DOHH2 (cell line): Measurements from ENCODE around the gene SH3RF3.

Experiments
- H3F3A ChIP-seq: fragments of 200-600 bp; sonication (generic), shearing (Covaris generic); 2 replicates; pipeline ENCODE4 v1.6.0; 2016; ENCODE audit warnings: antibody characterized with exemption, mild to moderate bottlenecking; ENCODE audit not compliant: control insufficient read depth, insufficient read depth
- H3K27ac ChIP-seq: fragments of 200-600 bp; sonication (generic); 2 replicates; pipeline ENCODE4 v1.5.1; 2014; ENCODE audit warnings: low read depth, mild to moderate bottlenecking, low read length, moderate library complexity
- H3K27me3 ChIP-seq: fragments of 200-600 bp; sonication (generic); 2 replicates; pipeline ENCODE4 v1.6.1; 2014; ENCODE audit warnings: mild to moderate bottlenecking, low read length, mixed read lengths; ENCODE audit not compliant: control insufficient read depth
- H3K36me3 ChIP-seq: fragments of 200-600 bp; sonication (generic); 2 replicates; pipeline ENCODE4 v1.6.1; 2014; ENCODE audit warnings: mild to moderate bottlenecking, low read length, moderate library complexity, mixed read lengths; ENCODE audit not compliant: control insufficient read depth
- H3K4me1 ChIP-seq: fragments of 200-600 bp; sonication (generic); 2 replicates; pipeline ENCODE4 v1.6.1; 2014; ENCODE audit warnings: mild to moderate bottlenecking, low read length, mixed read lengths; ENCODE audit not compliant: control insufficient read depth
- H3K4me2 ChIP-seq: fragments of 200-600 bp; sonication (generic); 2 replicates; pipeline ENCODE4 v1.6.0; 2014; ENCODE audit warnings: mild to moderate bottlenecking, low read length, moderate library complexity
- H3K4me3 ChIP-seq: fragments of 200-600 bp; sonication (generic); 2 replicates; pipeline ENCODE4 v1.5.1; 2014; ENCODE audit warnings: mild to moderate bottlenecking, low read length, mixed read lengths
- H3K79me2 ChIP-seq: fragments of 200-600 bp; sonication (generic); 2 replicates; pipeline ENCODE4 v1.6.1; 2014; ENCODE audit warnings: mild to moderate bottlenecking, low read length, mixed read lengths; ENCODE audit not compliant: control insufficient read depth
- H3K9me2 ChIP-seq: fragments of 200-600 bp; sonication (generic); replicated peaks from 2 replicates; pipeline ENCODE4 v1.6.1; 2014; ENCODE audit warnings: mild to moderate bottlenecking, low read length, mixed read lengths; ENCODE audit not compliant: control insufficient read depth
- H3K9me3 ChIP-seq: fragments of 200-600 bp; sonication (generic); 2 replicates; pipeline ENCODE4 v1.6.1; 2014; ENCODE audit warnings: antibody characterized with exemption, low read length, mixed read lengths; ENCODE audit not compliant: control insufficient read depth, insufficient read depth
- H4K20me1 ChIP-seq: fragments of 200-600 bp; sonication (generic); 2 replicates; pipeline ENCODE4 v1.6.0; 2014; ENCODE audit warnings: low read depth, mild to moderate bottlenecking, antibody characterized with exemption, low read length, moderate library complexity; ENCODE audit not compliant: control insufficient read depth, insufficient read depth
- EZH2phosphoT487 ChIP-seq: fragments of 200-600 bp; sonication (generic); IDR thresholded peaks from 2 replicates; pipeline ENCODE4 v1.6.1; 2017; ENCODE audit warnings: borderline replicate concordance, mild to moderate bottlenecking, antibody characterized with exemption, low read length, moderate library complexity, mixed read lengths
- TF ChIP-seq, protein P1 (sequence below): fragments of 200-600 bp; sonication (generic); IDR thresholded peaks from one replicate; pipeline ENCODE4 v1.5.1; 2014; ENCODE audit warnings: antibody characterized with exemption, mild to moderate bottlenecking, low read depth, low read length; ENCODE audit not compliant: poor library complexity, severe bottlenecking

Gene SH3RF3

DNA sequence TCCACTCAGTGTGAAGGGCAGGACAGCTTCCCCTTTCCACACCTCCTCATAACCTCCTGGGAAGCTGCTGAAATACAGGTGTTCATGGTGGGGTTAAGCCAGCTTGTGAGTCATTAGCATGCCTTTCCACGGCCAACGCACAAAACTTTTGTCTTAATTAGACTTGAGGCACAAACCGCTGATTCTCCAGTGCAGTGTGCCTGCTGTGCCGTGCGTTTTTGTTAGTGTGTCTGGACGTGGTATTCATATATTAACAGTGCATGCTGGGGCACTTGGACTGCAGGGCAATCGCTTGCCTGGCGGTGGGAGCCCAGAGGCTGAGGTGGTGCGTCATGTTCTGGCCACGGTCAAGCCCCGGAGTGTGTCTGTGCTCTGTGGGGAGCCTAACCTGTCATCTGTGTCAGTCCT is 156.2 kb downstream of the SH3RF3 start:
- Histone ChIP-seq H3K36me3 (no peaks in the 10 kb centered on the region), H3K27ac (no peak overlapping the region), H3K9me3 (no peaks in the 10 kb centered on the region), H3K4me1 (no peaks in the 10 kb centered on the region), H4K20me1 (no peaks in the 10 kb centered on the region), H3K4me3 (no peak overlapping the region), H3K9me2 (no peaks in the 10 kb centered on the region), H3K79me2 (no peaks in the 10 kb centered on the region), H3F3A (no peaks in the 10 kb centered on the region), H3K27me3 (no peaks in the 10 kb centered on the region), H3K4me2 (no peak overlapping the region)
- TF ChIP-seq EZH2phosphoT487, result no peak
- TF ChIP-seq, protein P1, sequence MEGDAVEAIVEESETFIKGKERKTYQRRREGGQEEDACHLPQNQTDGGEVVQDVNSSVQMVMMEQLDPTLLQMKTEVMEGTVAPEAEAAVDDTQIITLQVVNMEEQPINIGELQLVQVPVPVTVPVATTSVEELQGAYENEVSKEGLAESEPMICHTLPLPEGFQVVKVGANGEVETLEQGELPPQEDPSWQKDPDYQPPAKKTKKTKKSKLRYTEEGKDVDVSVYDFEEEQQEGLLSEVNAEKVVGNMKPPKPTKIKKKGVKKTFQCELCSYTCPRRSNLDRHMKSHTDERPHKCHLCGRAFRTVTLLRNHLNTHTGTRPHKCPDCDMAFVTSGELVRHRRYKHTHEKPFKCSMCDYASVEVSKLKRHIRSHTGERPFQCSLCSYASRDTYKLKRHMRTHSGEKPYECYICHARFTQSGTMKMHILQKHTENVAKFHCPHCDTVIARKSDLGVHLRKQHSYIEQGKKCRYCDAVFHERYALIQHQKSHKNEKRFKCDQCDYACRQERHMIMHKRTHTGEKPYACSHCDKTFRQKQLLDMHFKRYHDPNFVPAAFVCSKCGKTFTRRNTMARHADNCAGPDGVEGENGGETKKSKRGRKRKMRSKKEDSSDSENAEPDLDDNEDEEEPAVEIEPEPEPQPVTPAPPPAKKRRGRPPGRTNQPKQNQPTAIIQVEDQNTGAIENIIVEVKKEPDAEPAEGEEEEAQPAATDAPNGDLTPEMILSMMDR, result no peak

DNA sequence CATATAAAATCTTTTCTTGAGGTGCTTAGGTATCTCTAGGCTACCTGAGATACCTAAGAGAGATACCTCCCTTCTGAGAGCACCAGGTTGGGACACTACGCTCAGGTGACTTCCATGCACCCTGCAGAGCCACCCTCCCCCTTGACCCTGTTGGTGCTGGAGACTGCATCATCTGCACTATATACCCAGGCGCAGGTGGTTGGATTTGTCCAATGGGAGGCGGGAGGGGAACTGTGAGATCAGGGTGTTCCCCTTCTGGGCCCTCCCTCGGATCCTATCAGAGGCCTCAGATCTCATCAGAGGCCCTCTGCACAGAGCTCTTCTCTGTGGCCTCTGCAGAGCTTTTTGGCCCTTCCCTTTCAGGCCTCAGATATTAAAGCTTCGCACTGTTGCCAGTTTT is 158.4 kb downstream of the SH3RF3 start:
- Histone ChIP-seq H3K79me2 (no peaks in the 10 kb centered on the region), H3K27ac (no peak overlapping the region), H3F3A (no peaks in the 10 kb centered on the region), H3K9me3 (no peaks in the 10 kb centered on the region), H3K36me3 (no peaks in the 10 kb centered on the region), H3K4me1 (no peaks in the 10 kb centered on the region), H3K4me2 (no peak overlapping the region), H3K9me2 (no peaks in the 10 kb centered on the region), H3K4me3 (no peak overlapping the region), H3K27me3 (no peaks in the 10 kb centered on the region), H4K20me1 (no peaks in the 10 kb centered on the region)
- TF ChIP-seq EZH2phosphoT487, result no peak
- TF ChIP-seq, protein P1, result no peak

DNA sequence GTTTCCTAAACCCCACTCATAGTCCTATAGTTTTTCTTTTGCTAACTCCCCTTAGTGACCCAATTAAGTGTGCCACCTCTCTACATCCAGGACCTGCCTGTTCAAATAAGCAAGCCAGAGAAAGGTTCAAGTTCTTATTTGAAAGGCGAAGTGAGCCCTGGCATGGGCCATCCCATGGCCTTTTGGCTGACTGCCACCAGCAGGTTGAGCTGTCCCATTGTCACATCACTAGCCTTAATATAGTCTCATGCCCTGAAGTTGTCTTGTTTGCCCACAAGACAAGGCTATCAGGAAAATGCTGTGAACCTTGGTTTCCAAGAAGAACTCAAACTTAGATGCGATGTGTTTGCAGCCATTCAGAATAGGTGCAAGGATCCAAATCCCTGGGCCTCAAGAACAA is 158.8 kb downstream of the SH3RF3 start:
- Histone ChIP-seq H3K27ac (no peak overlapping the region), H3K4me1 (no peaks in the 10 kb centered on the region), H3K9me2 (no peaks in the 10 kb centered on the region), H4K20me1 (no peaks in the 10 kb centered on the region), H3K27me3 (no peaks in the 10 kb centered on the region), H3K9me3 (no peaks in the 10 kb centered on the region), H3K4me3 (no peak overlapping the region), H3K36me3 (no peaks in the 10 kb centered on the region), H3F3A (no peaks in the 10 kb centered on the region), H3K4me2 (no peak overlapping the region), H3K79me2 (no peaks in the 10 kb centered on the region)
- TF ChIP-seq EZH2phosphoT487, result no peak
- TF ChIP-seq, protein P1, result no peak
